Choroid plexus epithelial cell (primary cell): ENCODE results near the gene PDZRN3.
A peak's percentile ranks its signal among the peaks of the same experiment; 100 is the strongest.

Experiments
- DNase-seq: peaks from one replicate; pipeline ENCODE4 v3.0.0-alpha.2; 2010; ENCODE audit warnings: low read depth
- H3K4me3 ChIP-seq: 2 replicates; pipeline ENCODE4 v1.5.1; 2011; ENCODE audit warnings: low read depth, mild to moderate bottlenecking, control low read depth, low read length, moderate library complexity
- CTCF ChIP-seq: conservative IDR thresholded peaks from 2 replicates; pipeline ENCODE4 v1.5.1; 2011; ENCODE audit warnings: low read depth, mild to moderate bottlenecking, control low read depth, inconsistent platforms, low read length, moderate library complexity

Gene PDZRN3

GRCh38 chr3:73605412-73605811 is 19.3 kb downstream of the PDZRN3 start:
- peak; percentile 88 for DNase-seq
- no peak overlapping the region for H3K4me3 ChIP-seq
- TF ChIP-seq CTCF, result no peak

DNA sequence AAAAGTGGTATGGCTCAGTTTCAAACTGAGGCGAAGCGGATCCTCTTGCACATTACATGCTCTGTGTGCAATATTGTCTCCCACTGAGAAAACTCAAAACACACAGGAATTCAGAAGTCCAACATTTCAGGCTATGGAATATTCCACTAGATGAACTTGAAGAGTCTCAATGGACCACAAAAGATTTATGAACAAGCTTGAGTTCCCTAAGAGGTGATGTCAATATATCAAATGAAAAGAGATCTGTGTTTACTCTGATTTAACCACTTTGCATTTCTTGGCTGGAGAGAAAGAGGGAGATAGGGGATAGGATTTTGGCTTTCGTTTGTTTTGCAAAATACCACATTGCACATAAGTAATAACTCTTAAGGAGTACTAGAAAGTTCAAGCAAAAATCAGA is 20.3 kb downstream of the PDZRN3 start:
- peak; percentile 47 for DNase-seq
- no peak for TF ChIP-seq CTCF
- no peak overlapping the region for H3K4me3 ChIP-seq

GRCh38 chr3:73603762-73604171 is 21.0 kb downstream of the PDZRN3 start:
- H3K4me3 ChIP-seq, result no peak overlapping the region
- TF ChIP-seq CTCF, result no peak
- peak; percentile 18 for DNase-seq

DNA sequence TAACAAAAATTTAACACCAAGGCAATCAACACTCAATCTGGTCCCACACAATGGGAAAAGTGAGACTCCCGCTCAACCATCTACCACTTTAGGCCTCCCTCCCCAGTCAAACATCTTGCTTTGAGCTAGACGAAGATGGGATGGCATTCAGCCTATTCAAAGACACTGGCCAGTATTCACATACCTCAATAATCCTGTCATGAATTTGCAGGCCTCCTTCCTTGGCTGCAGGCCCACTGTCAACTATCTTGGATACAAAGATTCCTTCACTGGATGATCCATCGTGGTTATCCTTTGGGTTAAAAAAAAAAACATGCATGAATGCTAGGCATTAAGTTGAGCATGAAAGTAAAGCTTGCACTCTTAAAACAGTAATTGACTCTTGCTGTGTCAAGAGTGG is 22.6 kb downstream of the PDZRN3 start:
- peak; percentile 65 for DNase-seq
- H3K4me3 ChIP-seq, result no peak overlapping the region
- no peak for TF ChIP-seq CTCF

- no peak for DNase-seq
- no peak for TF ChIP-seq CTCF
- H3K4me3 ChIP-seq, result no peak overlapping the region
Measured at GRCh38 chr3:73601481-73601880, 23.3 kb downstream of the PDZRN3 start.

- TF ChIP-seq CTCF, result no peak
- no peak overlapping the region for H3K4me3 ChIP-seq
- DNase-seq, result peak; percentile 36
Measured at GRCh38 chr3:73601011-73601410, 23.7 kb downstream of the PDZRN3 start.

- DNase-seq, result peak; percentile 78
- TF ChIP-seq CTCF, result no peak
- H3K4me3 ChIP-seq, result no peak overlapping the region
Measured at GRCh38 chr3:73600293-73600938, 24.3 kb downstream of the PDZRN3 start.
